Measurements from ENCODE around the gene SNRPB2.

GRCh38 chr20:16710781-16711180, 19.0 kb upstream of the SNRPB2 start:
- no peak for TF ChIP-seq EZH2 (IDR thresholded peaks at IDR 0.05)
- no peak for TF ChIP-seq FOXP2 (optimal IDR thresholded peaks at IDR 0.05; ENCODE audit: control extremely low read depth, extremely low read length, insufficient read depth)
